Measurements from ENCODE around the gene MGAT4A. TPM values are rescaled to one million over a fixed set of nuclear protein-coding genes. Genes with fewer than 3 reads are reported as not detected.

Gene MGAT4A
- polyA plus RNA-seq, 2 of the 4 experiments (the other 2 are of a cell fraction) = 0.61 to 2.6 TPM

DNA sequence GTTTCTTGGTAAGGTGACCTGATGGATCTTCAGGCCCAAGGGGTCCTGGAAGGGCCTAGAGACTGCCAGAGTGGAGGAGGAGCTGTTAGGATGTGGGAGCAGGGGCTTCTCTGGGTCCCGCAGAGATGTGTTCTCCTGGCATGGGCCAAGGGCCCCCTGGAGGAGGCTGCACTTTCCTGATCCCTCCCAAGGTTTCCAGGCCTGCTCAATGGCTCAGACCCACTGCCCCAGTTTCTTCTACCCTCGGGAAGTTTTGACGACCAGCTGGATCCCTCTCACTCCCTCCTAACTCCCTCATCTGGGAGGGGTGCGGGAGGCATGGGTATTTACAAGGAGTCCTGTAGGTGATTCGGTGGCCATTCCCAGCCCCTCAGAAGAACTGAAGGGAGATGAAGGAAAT is 158.7 kb downstream of the MGAT4A start:
- no peak for ATAC-seq
- 98% methylated on average over 5 of the region's 5 CpGs for WGBS (ENCODE audit: missing lambda C conversion rate)
- CTCF ChIA-PET = interaction anchor here (2.4 to 5.1 kb wide), 2 partner anchors 12 to 160 kb away, joined by 9 to 16 read pairs; no protein-coding TSS in a partner anchor
- Histone ChIP-seq H3K4me1 (no peaks in the 10 kb centered on the region), H3K4me2 (no peak overlapping the region), H3K9me3 (no peaks in the 10 kb centered on the region), H3K27ac (no peak overlapping the region), H3K4me3 (no peak overlapping the region)
- POLR2A ChIA-PET = no interaction called here
- no peak for DNase-seq (ENCODE audit: low read depth in 1 of 2, low spot score in 1 of 2)
- FAIRE-seq = no peak
- TF ChIP-seq GATA3 (IDR thresholded peaks at IDR 0.05; ENCODE audit: borderline replicate concordance) (no peak), ZC3H11A (IDR thresholded peaks at IDR 0.05) (no peak), EP300 (IDR thresholded peaks at IDR 0.05) (no peak), FOXS1 (CRISPR knock-in tag; IDR thresholded peaks at IDR 0.05) (no peak), HOXB5 (CRISPR knock-in tag; IDR thresholded peaks at IDR 0.05) (no peak), POLR2A (IDR thresholded peaks at IDR 0.05; ENCODE audit: low read length) (no peak), FOSB (CRISPR knock-in tag; IDR thresholded peaks at IDR 0.05) (no peak), FOSL2 (IDR thresholded peaks at IDR 0.05) (no peak), FOSL2 (CRISPR knock-in tag; IDR thresholded peaks at IDR 0.05) (no peak)
- TF ChIP-seq, protein P1, sequence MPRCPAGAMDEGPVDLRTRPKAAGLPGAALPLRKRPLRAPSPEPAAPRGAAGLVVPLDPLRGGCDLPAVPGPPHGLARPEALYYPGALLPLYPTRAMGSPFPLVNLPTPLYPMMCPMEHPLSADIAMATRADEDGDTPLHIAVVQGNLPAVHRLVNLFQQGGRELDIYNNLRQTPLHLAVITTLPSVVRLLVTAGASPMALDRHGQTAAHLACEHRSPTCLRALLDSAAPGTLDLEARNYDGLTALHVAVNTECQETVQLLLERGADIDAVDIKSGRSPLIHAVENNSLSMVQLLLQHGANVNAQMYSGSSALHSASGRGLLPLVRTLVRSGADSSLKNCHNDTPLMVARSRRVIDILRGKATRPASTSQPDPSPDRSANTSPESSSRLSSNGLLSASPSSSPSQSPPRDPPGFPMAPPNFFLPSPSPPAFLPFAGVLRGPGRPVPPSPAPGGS (IDR thresholded peaks at IDR 0.05) = no peak
- TF ChIP-seq, protein P2, sequence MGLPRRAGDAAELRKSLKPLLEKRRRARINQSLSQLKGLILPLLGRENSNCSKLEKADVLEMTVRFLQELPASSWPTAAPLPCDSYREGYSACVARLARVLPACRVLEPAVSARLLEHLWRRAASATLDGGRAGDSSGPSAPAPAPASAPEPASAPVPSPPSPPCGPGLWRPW (IDR thresholded peaks at IDR 0.05) = no peak
- TF ChIP-seq, protein P3, sequence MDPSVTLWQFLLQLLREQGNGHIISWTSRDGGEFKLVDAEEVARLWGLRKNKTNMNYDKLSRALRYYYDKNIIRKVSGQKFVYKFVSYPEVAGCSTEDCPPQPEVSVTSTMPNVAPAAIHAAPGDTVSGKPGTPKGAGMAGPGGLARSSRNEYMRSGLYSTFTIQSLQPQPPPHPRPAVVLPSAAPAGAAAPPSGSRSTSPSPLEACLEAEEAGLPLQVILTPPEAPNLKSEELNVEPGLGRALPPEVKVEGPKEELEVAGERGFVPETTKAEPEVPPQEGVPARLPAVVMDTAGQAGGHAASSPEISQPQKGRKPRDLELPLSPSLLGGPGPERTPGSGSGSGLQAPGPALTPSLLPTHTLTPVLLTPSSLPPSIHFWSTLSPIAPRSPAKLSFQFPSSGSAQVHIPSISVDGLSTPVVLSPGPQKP (IDR thresholded peaks at IDR 0.05; ENCODE audit: low read depth, low read length) = no peak

DNA sequence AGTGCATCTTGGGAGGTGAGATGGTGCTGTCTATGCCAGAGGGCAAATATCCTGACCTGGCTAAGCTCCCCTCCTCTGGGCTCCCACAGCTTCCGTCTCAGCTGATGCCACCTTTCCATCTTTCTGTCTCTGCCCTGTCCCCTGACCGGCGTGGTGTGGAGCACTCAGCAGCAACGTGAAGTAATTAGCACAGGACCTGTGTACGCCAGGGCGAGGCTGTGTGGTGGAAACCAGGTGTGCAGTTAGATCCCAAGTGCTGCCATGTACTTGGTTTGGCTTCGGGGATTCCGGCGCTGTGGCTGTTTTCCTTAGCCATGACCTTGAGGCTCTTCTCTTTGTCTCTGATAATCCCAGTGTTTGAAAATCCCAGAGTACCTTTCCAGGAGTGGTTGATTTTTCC is 159.1 kb downstream of the MGAT4A start:
- CTCF ChIA-PET = interaction anchor here (2.4 to 5.1 kb wide), 3 partner anchors 7 to 159 kb away, joined by 9 to 20 read pairs (median 16); no protein-coding TSS in a partner anchor
- 93% methylated on average over 8 of the region's 9 CpGs for WGBS (ENCODE audit: missing lambda C conversion rate)

More for the DNA sequence above, 159.1 kb downstream of the MGAT4A start:
- POLR2A ChIA-PET = no interaction called here
- Histone ChIP-seq H3K27ac (no peak overlapping the region), H3K4me3 (no peak overlapping the region), H3K4me1 (no peaks in the 10 kb centered on the region), H3K9me3 (no peaks in the 10 kb centered on the region), H3K4me2 (no peak overlapping the region)
- TF ChIP-seq, protein P4, sequence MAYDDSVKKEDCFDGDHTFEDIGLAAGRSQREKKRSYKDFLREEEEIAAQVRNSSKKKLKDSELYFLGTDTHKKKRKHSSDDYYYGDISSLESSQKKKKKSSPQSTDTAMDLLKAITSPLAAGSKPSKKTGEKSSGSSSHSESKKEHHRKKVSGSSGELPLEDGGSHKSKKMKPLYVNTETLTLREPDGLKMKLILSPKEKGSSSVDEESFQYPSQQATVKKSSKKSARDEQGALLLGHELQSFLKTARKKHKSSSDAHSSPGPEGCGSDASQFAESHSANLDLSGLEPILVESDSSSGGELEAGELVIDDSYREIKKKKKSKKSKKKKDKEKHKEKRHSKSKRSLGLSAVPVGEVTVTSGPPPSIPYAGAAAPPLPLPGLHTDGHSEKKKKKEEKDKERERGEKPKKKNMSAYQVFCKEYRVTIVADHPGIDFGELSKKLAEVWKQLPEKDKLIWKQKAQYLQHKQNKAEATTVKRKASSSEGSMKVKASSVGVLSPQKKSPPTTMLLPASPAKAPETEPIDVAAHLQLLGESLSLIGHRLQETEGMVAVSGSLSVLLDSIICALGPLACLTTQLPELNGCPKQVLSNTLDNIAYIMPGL (CRISPR knock-in tag; IDR thresholded peaks at IDR 0.05; ENCODE audit: borderline replicate concordance) = no peak
- TF ChIP-seq, protein P5, sequence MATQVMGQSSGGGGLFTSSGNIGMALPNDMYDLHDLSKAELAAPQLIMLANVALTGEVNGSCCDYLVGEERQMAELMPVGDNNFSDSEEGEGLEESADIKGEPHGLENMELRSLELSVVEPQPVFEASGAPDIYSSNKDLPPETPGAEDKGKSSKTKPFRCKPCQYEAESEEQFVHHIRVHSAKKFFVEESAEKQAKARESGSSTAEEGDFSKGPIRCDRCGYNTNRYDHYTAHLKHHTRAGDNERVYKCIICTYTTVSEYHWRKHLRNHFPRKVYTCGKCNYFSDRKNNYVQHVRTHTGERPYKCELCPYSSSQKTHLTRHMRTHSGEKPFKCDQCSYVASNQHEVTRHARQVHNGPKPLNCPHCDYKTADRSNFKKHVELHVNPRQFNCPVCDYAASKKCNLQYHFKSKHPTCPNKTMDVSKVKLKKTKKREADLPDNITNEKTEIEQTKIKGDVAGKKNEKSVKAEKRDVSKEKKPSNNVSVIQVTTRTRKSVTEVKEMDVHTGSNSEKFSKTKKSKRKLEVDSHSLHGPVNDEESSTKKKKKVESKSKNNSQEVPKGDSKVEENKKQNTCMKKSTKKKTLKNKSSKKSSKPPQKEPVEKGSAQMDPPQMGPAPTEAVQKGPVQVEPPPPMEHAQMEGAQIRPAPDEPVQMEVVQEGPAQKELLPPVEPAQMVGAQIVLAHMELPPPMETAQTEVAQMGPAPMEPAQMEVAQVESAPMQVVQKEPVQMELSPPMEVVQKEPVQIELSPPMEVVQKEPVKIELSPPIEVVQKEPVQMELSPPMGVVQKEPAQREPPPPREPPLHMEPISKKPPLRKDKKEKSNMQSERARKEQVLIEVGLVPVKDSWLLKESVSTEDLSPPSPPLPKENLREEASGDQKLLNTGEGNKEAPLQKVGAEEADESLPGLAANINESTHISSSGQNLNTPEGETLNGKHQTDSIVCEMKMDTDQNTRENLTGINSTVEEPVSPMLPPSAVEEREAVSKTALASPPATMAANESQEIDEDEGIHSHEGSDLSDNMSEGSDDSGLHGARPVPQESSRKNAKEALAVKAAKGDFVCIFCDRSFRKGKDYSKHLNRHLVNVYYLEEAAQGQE (IDR thresholded peaks at IDR 0.05) = no peak
- TF ChIP-seq RAD21 (conservative IDR thresholded peaks at IDR 0.05 in 1 of 2, IDR thresholded peaks at IDR 0.05 in 1 of 2) = no peak
- TF ChIP-seq HEYL (CRISPR knock-in tag; IDR thresholded peaks at IDR 0.05) = no peak
- DNase-seq (ENCODE audit: low read depth in 1 of 2, low spot score in 1 of 2) = no peak
- no peak for ATAC-seq
- no peak for FAIRE-seq

All from A549 (cell line).